ENCODE measurements around the gene WDR7.

DNA sequence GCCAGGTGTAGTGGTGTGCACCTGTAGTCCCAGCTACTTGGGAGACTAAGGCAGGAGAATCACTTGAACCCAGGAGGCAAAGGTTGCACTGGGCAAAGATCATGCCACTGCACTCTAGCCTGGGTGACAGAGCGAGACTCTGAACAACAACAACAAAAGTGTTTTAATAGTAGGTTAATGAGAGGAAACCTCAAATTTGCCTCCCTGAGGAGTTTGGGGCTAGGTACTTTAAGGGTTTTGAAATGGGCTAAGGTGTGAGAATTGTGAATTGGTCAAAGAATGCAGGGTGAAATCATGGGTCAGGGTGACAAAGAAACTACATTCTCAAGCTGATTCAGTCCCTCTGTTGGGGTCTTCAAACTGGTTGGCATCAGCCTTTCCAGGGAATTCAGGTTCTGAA is 435.0 kb downstream of the WDR7 start:
- TF ChIP-seq EP300 (IDR thresholded peaks at IDR 0.05; ENCODE audit: borderline replicate concordance) (no peak), TEAD4 (IDR thresholded peaks at IDR 0.05) (no peak), CEBPB (IDR thresholded peaks at IDR 0.05) (no peak)
- TF ChIP-seq, protein P1, sequence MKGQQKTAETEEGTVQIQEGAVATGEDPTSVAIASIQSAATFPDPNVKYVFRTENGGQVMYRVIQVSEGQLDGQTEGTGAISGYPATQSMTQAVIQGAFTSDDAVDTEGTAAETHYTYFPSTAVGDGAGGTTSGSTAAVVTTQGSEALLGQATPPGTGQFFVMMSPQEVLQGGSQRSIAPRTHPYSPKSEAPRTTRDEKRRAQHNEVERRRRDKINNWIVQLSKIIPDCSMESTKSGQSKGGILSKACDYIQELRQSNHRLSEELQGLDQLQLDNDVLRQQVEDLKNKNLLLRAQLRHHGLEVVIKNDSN (IDR thresholded peaks at IDR 0.05), result no peak
